Stimulated activated CD4-positive, alpha-beta T cell treated with anti-CD3 and anti-CD28 coated beads, Interleukin-15, amount 100 ng/mL, for 24 hours (primary cell): ENCODE results near the gene SEL1L3.

ENCODE experiments used
- DNase-seq: peaks from one replicate; pipeline ENCODE4 v3.0.0-alpha.2; 2020

Gene SEL1L3

GRCh38 chr4:25786497-25787065 is 76.2 kb downstream of the SEL1L3 start:
- no peak for DNase-seq

- peak; percentile 16 for DNase-seq
Observed at GRCh38 chr4:25783943-25784342, 78.8 kb downstream of the SEL1L3 start.

DNA sequence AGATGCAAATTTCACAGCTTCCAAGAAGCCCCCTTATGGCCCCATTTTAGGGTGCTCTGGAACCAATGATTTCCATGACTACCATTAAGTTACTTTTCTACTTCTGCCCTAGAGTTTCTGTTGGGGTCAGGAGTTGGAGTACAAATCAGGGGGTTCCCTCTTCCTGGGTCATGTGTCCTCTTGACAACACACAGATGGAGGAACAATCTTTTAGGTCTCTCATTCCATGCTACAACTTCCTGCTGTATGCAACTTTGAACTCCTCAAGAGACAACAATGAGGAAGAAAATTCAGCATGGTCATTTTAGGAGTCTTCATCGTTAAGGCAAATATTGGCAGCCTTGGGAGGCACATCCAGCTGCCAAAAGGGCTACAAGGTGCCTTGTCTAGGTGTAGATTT is 79.7 kb downstream of the SEL1L3 start:
- no peak for DNase-seq

GRCh38 chr4:25782482-25782881 is 80.3 kb downstream of the SEL1L3 start:
- no peak for DNase-seq

- DNase-seq = no peak
Observed at GRCh38 chr4:25779021-25779420, 83.8 kb downstream of the SEL1L3 start.

GRCh38 chr4:25776795-25777194 is 86.0 kb downstream of the SEL1L3 start:
- DNase-seq = no peak

GRCh38 chr4:25775166-25775565 is 87.6 kb downstream of the SEL1L3 start:
- DNase-seq = no peak

DNA sequence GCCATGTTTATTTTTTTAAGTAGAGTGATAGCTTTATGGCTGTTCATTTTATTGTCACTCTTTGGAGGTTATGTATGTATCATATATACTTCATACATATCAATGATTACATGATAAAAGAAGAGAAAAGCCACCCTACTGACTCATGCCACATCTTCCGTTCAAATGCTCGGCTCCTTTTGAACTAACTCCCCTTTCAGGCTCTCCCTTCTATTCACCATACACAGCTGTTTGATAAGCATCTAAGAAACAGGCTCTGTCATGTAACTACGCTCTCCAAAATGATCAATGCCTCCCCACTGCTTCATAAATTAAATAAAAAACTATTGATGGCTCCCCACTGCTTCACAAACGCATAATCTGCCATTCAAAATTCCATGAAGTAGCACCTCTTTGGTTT is 89.4 kb downstream of the SEL1L3 start:
- no peak for DNase-seq

DNA sequence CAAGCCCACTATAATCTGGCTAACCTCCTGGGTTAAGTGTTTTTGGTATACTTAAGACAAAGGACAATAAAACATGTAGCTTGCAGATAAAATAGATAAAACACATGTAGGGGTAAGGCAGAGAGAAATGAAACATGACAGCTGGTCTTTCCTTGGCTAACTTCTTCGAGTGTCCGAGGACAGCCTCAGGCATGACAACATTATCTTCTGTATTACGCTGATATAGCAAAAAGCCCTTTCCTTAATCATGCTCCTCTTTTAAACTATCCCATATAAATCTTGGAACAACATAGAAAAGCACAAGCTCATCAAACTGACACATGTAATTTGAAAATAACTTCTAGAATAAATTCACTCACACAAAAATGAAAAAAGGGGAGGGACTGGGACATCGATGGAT is 91.1 kb downstream of the SEL1L3 start:
- DNase-seq = no peak

DNA sequence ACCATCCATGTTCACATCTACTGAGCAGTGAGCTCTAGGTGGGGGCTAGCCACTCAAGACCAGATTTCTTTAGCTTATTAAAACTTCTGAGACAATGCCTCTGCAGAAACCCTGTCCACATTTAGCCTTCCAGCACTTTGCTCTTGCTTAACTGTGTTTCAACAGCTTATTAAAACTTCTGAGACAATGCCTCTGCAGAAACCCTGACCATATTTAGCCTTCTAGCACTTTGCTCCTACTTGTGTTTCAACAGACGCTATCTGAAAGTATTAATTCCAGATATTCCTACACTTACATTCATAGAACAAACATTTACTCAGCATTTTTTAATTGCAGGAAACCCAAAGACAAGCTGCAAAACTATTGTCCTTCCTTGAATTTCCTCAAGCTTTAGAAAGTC is 91.9 kb downstream of the SEL1L3 start:
- DNase-seq = no peak

GRCh38 chr4:25769251-25769650 is 93.5 kb downstream of the SEL1L3 start:
- DNase-seq = no peak

DNA sequence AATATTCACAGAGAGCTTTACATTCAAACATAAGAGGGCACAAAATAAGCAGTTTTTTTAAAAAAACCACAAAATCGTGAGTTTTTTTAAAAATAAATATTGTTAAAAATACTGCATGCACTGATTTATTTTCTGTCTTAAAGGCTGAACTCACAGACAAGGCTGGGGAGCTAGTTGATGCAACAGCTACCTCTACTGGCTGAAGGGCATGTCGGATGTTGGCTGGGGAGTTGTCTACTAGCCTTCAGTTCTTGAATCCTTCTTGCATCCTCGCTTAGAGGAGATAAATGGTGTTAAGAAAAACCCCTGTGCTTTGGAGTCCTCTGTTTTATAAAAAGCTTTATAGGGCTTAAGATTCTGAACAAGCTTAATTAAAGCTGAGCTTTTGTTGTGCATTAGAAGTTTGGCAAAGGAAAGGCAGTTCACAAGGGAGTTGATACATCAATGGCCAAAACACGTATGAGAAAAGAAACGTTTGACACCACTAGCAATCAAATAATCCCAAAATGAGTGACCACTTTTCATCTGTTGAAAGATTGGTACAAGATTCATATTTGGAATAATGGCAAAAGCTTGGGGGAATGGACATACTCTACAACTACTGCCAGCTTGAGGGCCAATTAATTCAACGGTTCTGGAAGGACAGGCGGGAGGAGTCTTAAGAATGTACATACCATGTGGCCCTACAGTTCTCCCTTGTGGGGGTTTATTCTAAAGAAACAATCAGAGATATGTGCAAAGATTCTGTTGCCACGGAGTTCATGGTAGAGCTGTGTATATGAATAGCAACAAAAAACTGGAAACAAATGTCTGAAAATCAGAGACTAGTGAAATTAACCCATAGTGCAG is 94.7 kb downstream of the SEL1L3 start:
- DNase-seq = peak; percentile 13

- no peak for DNase-seq
Observed at GRCh38 chr4:25760518-25761157, 102.2 kb downstream of the SEL1L3 start.

GRCh38 chr4:25760048-25760447 is 102.7 kb downstream of the SEL1L3 start:
- DNase-seq = no peak

DNA sequence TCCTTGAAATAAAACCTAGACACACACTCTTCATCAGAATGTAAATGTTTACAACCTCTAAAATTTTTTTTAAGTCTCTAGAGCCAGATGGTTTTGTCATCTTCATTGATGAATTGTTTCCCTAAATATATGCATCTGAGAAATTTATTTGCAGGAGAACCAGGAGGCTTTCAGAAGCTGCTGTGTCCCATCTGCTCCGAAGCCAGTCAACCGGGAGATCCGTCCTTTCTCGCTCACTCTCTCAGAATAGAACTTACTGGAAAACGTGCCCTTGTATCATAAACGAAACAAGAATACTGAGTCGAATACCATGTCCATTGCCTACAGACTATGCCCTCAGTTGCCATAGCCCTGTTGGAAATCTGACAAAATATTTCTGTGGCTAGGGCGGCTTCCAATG is 103.7 kb downstream of the SEL1L3 start:
- DNase-seq = no peak

DNA sequence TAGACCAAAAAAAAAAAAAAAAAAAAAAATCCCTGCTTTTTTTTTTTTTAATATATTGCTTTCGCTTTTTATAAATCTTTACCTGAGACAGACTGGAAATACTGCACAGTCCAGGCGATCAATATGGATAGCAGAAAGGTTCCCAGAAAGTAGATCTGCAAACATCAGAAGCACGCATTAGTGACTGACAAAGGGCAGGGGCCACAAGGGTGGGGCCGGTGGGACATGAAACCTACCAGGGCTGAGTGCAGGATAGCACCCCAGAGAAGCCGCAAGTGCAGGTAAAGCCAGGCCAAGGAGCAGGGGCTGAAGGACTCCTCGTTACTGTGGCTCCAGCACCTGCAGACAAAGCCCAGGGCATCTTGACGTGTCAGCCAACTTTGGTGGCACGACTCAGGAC is 105.3 kb downstream of the SEL1L3 start:
- no peak for DNase-seq

DNA sequence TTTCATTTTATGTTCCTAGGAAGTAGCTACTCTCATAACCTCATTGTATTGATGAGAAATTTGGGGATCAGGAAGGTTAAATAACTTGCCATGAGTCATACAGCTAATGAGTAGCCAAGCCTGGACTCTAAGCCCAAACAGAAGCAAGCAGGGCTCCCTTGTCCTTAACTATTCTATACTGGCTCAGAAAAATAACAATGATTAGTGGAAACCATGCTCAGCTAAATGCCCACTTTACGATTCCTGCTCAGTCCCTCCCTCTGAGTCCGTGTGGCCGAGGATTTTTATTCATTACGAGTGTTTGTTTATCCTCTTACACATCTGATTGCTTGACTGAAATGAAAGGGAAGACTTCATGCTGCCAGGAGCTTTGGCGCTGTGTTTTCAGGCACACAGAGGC is 106.3 kb downstream of the SEL1L3 start:
- DNase-seq = no peak

DNA sequence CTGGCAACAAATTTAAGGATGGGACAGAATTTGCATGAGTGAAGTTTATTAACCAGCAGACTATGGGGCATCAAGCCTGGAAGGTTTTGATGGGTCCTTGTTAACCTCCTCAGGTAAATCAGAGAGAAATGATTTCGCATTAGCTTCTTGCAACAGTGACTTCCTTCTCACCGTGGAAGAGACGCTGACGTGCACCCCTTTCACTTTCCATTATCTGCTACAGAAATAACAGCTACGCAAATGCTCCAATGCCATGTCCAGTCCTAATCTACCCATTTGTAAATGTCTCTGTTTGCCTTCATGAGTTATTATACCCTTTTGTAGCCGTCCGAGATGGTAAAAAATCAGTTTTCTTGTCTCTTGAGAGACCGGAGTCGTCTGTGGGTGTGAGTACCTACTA is 106.9 kb downstream of the SEL1L3 start:
- no peak for DNase-seq

- DNase-seq = no peak
Observed at GRCh38 chr4:25753239-25753638, 109.5 kb downstream of the SEL1L3 start.

DNA sequence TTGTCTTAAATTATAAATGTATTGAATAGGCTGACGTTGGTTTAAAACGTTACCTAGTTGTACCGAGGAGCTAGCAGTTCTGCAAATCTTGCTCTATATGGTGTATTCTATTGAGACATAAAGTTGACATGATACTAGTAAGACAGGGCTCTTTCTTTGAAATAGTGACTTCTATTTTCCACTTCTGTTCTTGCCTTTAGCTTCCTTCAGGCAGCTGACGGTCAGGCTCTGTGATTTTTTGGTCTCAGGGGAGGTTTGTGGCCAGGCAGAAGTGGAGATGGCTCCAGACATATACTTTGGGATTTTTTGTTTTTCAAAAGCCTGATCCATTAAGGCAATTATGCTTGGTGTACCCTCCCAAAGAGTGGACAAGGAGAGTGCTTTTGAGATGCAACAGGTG is 111.9 kb downstream of the SEL1L3 start:
- no peak for DNase-seq

GRCh38 chr4:25749150-25749794 is 113.5 kb downstream of the SEL1L3 start:
- no peak for DNase-seq

DNA sequence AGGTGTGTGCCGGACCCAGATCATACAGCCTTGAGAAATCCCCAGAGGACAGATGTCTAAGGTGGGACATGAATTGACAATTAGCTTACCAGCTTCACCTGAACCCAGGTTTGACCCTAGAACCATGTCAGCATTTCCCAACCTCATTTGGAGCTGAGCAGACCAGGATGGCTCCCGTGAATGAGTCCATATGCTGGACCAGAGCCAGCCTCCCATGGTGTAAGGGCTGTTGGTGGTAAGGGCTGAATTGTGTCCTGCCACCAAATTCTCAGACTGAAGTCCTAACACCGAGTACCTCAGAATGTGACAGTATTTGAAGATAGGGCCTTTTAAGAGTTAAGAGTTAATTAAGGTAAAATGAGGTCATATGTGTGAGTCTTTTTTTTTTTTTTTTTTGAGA is 118.8 kb downstream of the SEL1L3 start:
- DNase-seq = no peak

- no peak for DNase-seq
Observed at GRCh38 chr4:25729564-25729963, 133.2 kb downstream of the SEL1L3 start.

- DNase-seq = no peak
Observed at GRCh38 chr4:25728886-25729285, 133.9 kb downstream of the SEL1L3 start.
